Dedifferentiated amniotic fluid mesenchymal stem cell (primary cell): ENCODE results near the gene NUP205.
A peak's percentile ranks its signal among the peaks of the same experiment; 100 is the strongest.
"Not testable (repeated sequence)": the region's sequence is repeated elsewhere in the genome, so short reads cannot be mapped to it uniquely, and the experiment has no call there.

ENCODE experiments used
- DNase-seq: peaks from one replicate; pipeline ENCODE4 v3.0.0-alpha.2; 2016; ENCODE audit errors: extremely low spot score

Gene NUP205

GRCh38 chr7:135666156-135666555 is 108.4 kb downstream of the NUP205 start:
- DNase-seq, result no peak

DNA sequence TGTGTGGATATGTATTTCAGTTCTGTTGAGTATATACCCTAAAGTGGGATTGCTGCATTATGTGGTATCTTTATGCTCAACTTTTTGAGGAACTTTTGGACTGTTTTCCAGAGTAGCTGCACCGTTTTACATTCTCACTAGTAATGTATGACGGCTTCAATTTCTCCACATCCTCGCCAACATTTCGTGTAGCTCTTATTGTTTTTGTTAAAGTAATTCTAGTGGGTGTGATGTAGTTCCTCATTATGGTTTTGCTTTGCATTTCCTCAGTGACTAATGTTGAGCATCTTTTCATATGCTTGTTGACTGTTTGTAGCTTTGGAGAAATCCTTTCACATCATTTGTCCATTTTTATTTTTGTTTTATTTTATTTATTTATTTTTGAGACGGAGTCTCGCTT is 109.1 kb downstream of the NUP205 start:
- no peak for DNase-seq

GRCh38 chr7:135667626-135668025 is 109.9 kb downstream of the NUP205 start:
- DNase-seq, result not testable (repeated sequence)

- DNase-seq, result not testable (repeated sequence)
These were observed 111.2 kb downstream of the NUP205 start for GRCh38 chr7:135668852-135669395.

- DNase-seq, result no peak
These were observed 112.1 kb downstream of the NUP205 start for GRCh38 chr7:135669774-135670173.

- peak; percentile 36 for DNase-seq
These were observed 112.5 kb downstream of the NUP205 start for GRCh38 chr7:135670179-135670578.

DNA sequence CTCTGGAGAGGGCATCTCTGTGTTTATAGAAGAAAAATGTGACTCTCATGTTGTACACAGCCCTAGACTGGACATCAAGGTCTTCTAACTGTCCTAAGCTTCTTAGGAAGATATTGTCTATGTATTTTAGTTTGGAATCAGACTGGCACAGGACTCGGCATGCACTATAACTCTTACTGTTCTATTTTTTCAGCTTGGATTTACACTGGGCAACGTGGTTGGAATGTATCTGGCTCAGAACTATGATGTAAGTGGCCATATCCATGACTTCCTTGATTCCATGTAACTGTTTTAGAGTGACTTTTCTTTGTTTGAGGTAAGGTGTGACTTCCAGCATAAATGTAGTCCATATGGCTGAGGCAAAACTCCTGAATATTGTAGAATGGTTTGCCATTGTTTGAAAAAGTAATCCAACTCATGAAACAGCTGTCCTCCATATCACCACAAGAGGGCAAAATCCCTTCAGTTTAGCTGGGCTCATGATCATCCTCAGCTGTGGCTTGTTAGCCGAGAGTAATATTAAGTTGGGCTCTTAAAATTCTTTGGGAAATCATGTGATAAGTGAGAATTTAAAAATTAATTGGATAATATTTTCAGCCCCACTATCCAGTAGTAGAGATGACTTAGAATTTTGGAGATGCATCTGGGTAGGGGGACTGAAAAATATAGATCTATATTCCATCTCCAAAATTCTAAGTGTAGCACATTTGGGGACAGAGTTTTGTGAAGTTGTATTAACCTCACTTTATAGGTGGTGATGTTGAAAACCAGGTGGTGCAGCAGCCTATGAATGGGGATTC is 115.0 kb downstream of the NUP205 start:
- peak; percentile 80 for DNase-seq

- DNase-seq, result peak; percentile 36
These were observed 115.6 kb downstream of the NUP205 start for GRCh38 chr7:135673360-135673706.

DNA sequence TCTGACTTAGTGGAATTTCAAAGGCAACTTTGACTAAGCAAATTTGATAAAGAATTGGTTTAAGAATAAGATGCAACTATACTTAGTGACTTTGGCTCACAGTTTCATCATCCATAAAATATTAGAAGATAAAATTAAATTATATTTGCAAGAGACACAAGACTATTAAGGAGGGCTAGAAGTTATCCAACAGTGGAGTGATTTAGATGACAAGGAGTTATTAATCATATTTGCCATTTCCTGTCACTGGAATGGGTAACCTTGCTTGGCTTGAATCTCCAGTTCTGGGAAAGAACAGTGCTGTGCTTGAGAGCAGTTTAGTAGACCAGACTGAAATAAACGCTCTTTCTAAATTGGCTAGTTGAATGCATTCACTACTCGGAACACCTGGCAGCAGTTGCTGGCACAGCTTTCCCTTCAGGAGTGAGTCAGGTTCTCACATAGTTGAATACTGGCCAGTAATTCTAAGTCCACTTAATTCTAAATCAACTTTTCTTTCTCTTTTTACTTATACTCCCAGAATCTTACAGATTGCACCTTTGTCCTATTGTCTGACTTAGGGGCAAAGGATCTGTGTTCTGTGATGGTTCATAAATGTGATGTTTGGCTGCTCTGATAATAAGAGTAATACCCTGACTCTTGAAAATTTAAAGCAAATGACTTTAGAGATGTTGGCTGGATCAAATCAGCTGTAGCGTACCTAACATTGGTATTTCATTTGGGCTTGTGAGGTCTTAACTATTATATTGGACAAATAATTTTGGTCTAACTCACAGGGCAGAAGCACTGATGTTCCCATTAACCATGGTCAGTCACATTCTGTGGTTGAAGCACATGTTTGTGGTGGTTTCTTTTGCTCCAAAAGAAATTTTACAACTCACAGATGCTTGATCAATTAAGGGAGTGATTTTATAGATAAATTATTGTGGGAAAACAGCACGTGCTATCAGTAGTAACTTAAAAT is 121.2 kb downstream of the NUP205 start:
- DNase-seq, result no peak

GRCh38 chr7:135681762-135682161 is 124.0 kb downstream of the NUP205 start:
- no peak for DNase-seq

GRCh38 chr7:135682191-135682590 is 124.5 kb downstream of the NUP205 start:
- DNase-seq, result no peak

- DNase-seq, result no peak
These were observed 125.9 kb downstream of the NUP205 start for GRCh38 chr7:135683609-135684008.

- DNase-seq, result no peak
These were observed 126.4 kb downstream of the NUP205 start for GRCh38 chr7:135684136-135684535.

- no peak for DNase-seq
These were observed 127.0 kb downstream of the NUP205 start for GRCh38 chr7:135684699-135685098.

DNA sequence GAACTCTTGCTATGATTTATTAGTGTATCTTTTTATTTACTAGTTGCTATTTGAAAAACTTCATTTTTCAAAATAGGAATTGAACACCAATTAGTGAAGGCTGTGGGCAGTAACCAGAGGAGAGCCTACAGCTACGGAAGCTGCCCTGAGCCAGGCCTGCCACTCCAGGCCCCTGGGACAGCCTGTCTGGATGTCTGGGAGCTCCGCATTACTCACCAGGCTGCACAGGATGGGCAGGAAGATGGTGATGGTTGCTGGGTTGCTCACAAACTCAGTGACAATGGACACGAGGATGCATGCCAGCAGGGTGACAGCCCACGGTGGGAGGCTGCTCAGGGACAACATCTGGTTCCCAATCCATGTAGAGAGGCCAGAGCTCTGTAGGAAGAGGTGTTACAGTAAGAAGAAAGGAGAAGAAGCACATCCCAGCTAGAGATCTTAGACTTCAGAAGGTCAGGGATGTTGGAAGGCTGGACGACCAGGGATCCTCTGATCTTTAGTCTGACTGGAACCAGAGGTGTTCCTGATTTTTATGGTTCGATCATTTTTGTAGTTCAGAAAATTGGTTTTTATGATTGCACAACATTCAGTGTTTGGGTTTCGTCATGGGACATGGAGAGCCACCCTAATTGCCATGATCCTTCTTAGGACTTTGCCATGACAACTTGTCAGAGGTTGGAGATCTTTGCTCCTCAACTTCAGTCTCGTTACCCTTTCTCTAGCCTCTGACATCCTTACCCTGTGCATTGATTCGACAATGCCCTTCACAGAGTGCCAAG is 127.8 kb downstream of the NUP205 start:
- no peak for DNase-seq

- no peak for DNase-seq
These were observed 129.7 kb downstream of the NUP205 start for GRCh38 chr7:135687466-135687865.

DNA sequence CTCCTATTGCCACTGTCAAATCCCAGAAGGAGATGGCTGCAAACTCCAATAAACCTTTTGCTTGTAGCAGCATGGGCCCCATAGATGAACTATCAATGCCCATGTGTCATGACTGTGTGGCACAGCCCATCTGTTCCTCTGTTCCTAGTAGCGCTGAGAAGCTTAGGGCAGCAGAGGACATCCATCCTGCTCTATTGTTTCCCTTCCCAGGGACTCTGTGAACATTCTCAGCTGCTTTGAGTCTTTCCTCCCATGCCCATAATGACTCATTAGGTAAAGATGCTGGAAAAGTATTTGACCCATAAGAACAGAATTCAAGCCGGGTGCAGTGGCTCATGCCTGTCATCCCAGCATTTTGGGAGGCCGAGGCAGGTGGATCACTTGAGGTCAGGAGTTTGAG is 132.8 kb downstream of the NUP205 start:
- DNase-seq, result no peak

DNA sequence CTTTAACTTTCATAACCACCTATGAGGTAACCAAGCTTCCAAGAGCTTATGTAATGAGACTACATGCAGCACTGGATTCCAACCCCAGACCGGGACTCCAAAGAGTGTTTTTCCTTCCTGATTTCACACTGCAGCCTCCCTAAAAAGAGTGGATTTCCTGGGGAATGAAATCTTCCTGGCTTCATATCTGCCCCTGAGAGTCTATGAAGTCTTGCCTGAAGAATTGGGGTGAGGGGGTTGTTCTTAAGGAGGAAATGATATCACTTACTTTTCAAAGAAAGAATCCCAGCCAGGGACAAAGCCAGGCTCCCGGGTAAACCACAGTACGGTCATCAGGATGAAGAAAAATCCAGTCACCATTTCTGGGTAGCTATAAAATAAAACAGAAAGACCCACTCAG is 134.3 kb downstream of the NUP205 start:
- no peak for DNase-seq

- not testable (repeated sequence) for DNase-seq
These were observed 134.9 kb downstream of the NUP205 start for GRCh38 chr7:135692606-135693005.

DNA sequence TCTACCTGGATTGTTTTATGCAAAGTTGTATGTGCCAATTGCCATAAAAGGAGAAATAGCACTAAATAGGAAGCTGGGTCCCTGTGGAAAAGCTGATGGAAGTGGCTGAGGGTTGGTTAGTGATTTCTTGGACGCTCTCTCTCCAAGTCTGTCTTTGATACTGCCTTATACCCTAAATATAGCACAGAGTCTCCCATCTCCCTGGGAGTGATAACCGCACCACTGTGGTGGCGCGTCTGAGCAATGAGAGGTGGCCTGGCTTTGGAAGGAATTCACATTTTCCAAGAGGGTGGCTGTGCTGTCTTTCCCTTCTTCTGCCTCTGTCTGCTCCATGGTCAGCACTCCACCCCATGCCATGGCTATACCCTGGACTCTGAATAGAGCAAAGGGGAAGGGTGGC is 135.8 kb downstream of the NUP205 start:
- no peak for DNase-seq

DNA sequence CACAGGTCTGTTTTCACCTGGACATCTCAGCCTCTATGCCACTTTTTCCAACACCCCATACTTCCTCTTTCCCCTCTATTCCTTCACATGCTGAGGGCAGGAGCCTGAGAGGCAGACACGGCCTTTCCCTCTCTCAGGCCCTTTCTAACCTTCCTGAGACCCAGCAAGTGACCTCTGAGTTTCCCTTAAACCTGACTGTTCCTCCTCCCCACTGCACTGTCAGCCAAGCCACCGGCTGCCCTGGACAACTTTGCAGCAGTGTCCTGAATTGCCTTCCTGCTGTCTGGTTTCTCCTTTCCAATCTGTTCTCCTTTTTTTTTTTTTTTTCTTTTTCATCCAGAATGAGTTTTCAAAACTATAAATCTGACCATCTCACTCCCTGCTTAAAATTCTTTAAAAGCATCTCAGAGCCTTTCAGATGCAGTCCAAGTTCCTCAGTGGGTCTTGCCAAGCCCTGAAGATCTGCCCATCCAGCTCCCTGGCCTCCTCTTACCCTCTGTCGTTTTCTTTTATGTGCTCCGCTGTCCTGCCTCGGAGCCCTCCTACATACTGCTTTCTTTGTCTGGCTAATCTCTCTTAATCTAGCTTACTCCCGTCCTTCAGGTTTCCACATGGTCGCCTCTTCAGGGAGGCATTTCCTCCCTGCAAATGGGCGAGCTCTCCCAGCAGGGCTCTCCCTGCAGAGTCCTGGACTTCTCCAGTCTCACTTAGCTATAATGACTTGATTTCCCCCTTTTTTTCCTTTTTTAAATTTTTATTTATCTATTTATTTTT is 139.7 kb downstream of the NUP205 start:
- no peak for DNase-seq
